SK-N-SH (cell line): Measurements from ENCODE around the gene BANF1. TPM values are rescaled to one million over a fixed set of nuclear protein-coding genes. Genes with fewer than 3 reads are reported as not detected.

Experiments
- CTCF ChIA-PET: fragments of 300-600, 350-600 bp; formaldehyde crosslinking; extraction: SDS; loops from one replicate; lab custom pipeline; 2021; lab: Yijun Ruan, JAX
- POLR2A ChIA-PET: fragments of 350-600 bp; sonication (Branson Sonifier 250); formaldehyde crosslinking; extraction: SDS; loops from one replicate; lab custom pipeline; 2020; ENCODE audit warnings: antibody characterized with exemption, inconsistent platforms; lab: Yijun Ruan, JAX
- DNase-seq: peaks from one replicate; pipeline ENCODE4 v3.0.0; 2012
- H2AFZ ChIP-seq: fragments of 200-600 bp; sonication (generic); 2 replicates; pipeline ENCODE4 v1.8.1; 2016; ENCODE audit warnings: antibody characterized with exemption, mild to moderate bottlenecking, low read depth
- H3F3A ChIP-seq: fragments of 200-600 bp; sonication (generic); replicated peaks from 2 replicates; pipeline ENCODE3; 2016; ENCODE audit warnings: antibody characterized with exemption, mild to moderate bottlenecking; ENCODE audit not compliant: insufficient read depth
- H3K27ac ChIP-seq, 2 experiments: fragments of 200-500 bp in 1 of 2; fragments of 200-600 bp in 1 of 2; sonication (Bioruptor generic) in 1 of 2; sonication (generic), shearing (Covaris generic) in 1 of 2; 2 replicates each; pipeline versions ENCODE4 v1.5.1 to v1.6.1; 2014 to 2016; ENCODE audit warnings: low read depth in 2 of 2, inconsistent platforms in 1 of 2, low read length in 1 of 2, mild to moderate bottlenecking in 1 of 2, mixed read lengths in 1 of 2
- H3K27me3 ChIP-seq: fragments of 200-600 bp; sonication (generic), shearing (Covaris generic); 2 replicates; pipeline ENCODE4 v1.6.1; 2016; ENCODE audit warnings: mixed run types; ENCODE audit not compliant: insufficient read depth
- H3K36me3 ChIP-seq, 2 experiments: fragments of 200-500 bp in 1 of 2; fragments of 200-600 bp in 1 of 2; sonication (Bioruptor generic) in 1 of 2; sonication (generic) in 1 of 2; replicated peaks in 1 of 2; 2 replicates each; pipeline versions ENCODE3 to v1.5.1; 2014 to 2016; ENCODE audit warnings: low read length in 1 of 2, mild to moderate bottlenecking in 1 of 2; ENCODE audit not compliant: insufficient read depth in 2 of 2, control insufficient read depth in 1 of 2
- H3K4me1 ChIP-seq, 2 experiments: fragments of 200-500 bp in 1 of 2; fragments of 200-600 bp in 1 of 2; sonication (Bioruptor generic) in 1 of 2; sonication (generic), shearing (Covaris generic) in 1 of 2; 2 replicates each; pipeline versions ENCODE4 v1.5.1 to v1.6.1; 2014 to 2016; ENCODE audit warnings: low read depth in 1 of 2, low read length in 1 of 2, mixed run types in 1 of 2; ENCODE audit not compliant: insufficient read depth in 2 of 2, control insufficient read depth in 1 of 2
- H3K4me2 ChIP-seq: fragments of 200-600 bp; sonication (generic), shearing (Covaris generic); 2 replicates; pipeline ENCODE4 v1.6.1; 2017; ENCODE audit warnings: mixed run types
- H3K4me3 ChIP-seq, 2 experiments: fragments of 200-500 bp in 1 of 2; fragments of 200-600 bp in 1 of 2; sonication (Bioruptor generic) in 1 of 2; sonication (generic), shearing (Covaris generic) in 1 of 2; 2 replicates each; pipeline versions ENCODE4 v1.5.1 to v1.8.1; 2014 to 2016; ENCODE audit warnings: low read depth in 2 of 2, inconsistent platforms in 1 of 2, low read length in 1 of 2, mild to moderate bottlenecking in 1 of 2, mixed read lengths in 1 of 2, moderate library complexity in 1 of 2
- H3K79me2 ChIP-seq: fragments of 200-600 bp; sonication (generic); 2 replicates; pipeline ENCODE4 v1.8.1; 2017; ENCODE audit warnings: mild to moderate bottlenecking; ENCODE audit not compliant: insufficient read depth
- H3K9ac ChIP-seq: fragments of 200-600 bp; sonication (generic); 2 replicates; pipeline ENCODE4 v1.6.1; 2017; ENCODE audit warnings: mixed run types
- H3K9me2 ChIP-seq: fragments of 200-600 bp; sonication (generic); 2 replicates; pipeline ENCODE4 v1.6.1; 2017; ENCODE audit warnings: mixed run types
- H3K9me3 ChIP-seq: fragments of 200-600 bp; sonication (generic); 2 replicates; pipeline ENCODE4 v1.6.1; 2017; ENCODE audit warnings: mixed run types, mild to moderate bottlenecking, moderate library complexity
- H4K20me1 ChIP-seq: fragments of 200-600 bp; sonication (generic); 2 replicates; pipeline ENCODE4 v1.6.1; 2017; ENCODE audit warnings: mild to moderate bottlenecking, mixed run types; ENCODE audit not compliant: insufficient read depth
- CHD2 ChIP-seq: fragments of 150-350 bp; IDR thresholded peaks from 2 replicates; pipeline ENCODE4 v1.6.1; 2018; ENCODE audit warnings: low read length; ENCODE audit not compliant: partially characterized antibody
- CTCF ChIP-seq: fragments of 200-600 bp; sonication (generic); IDR thresholded peaks from 2 replicates; pipeline ENCODE4 v1.6.1; 2017; ENCODE audit warnings: antibody characterized with exemption, mild to moderate bottlenecking, moderate library complexity
- EZH2phosphoT487 ChIP-seq: fragments of 200-600 bp; sonication (generic); IDR thresholded peaks from 2 replicates; pipeline ENCODE4 v1.6.1; 2017; ENCODE audit warnings: low read depth, mixed run types, mild to moderate bottlenecking, antibody characterized with exemption, moderate library complexity, borderline replicate concordance
- FOSL2 ChIP-seq: IDR thresholded peaks from 2 replicates; pipeline ENCODE4 v1.4.0; 2012; ENCODE audit warnings: low read depth, mild to moderate bottlenecking, moderate library complexity, borderline replicate concordance
- IRF3 ChIP-seq: fragments of 150-350 bp; IDR thresholded peaks from 2 replicates; pipeline ENCODE4 v1.6.1; 2016; ENCODE audit warnings: mild to moderate bottlenecking, low read depth, low read length
- JUND ChIP-seq: IDR thresholded peaks from 2 replicates; pipeline ENCODE4 v1.4.0; 2012
- MAX ChIP-seq: IDR thresholded peaks from 2 replicates; pipeline ENCODE4 v1.4.0; 2012; ENCODE audit warnings: low read depth
- NRF1 ChIP-seq: IDR thresholded peaks from 2 replicates; pipeline ENCODE4 v1.6.1; 2012; ENCODE audit warnings: low read depth, mild to moderate bottlenecking, low read length
- PBX3 ChIP-seq: IDR thresholded peaks from 2 replicates; pipeline ENCODE4; 2012
- RCOR1 ChIP-seq: fragments of 150-350 bp; IDR thresholded peaks from 2 replicates; pipeline ENCODE4 v1.6.1; 2017; ENCODE audit warnings: antibody characterized with exemption, low read length
- RFX5 ChIP-seq: IDR thresholded peaks from 2 replicates; pipeline ENCODE4 v1.6.1; 2012; ENCODE audit warnings: mild to moderate bottlenecking, improper control_type of control experiment, low read length
- SIN3A ChIP-seq: IDR thresholded peaks from 2 replicates; pipeline ENCODE4 v1.6.1; 2012; ENCODE audit warnings: low read depth, mild to moderate bottlenecking, low read length, moderate library complexity, borderline replicate concordance
- TCF12 ChIP-seq: IDR thresholded peaks from 2 replicates; pipeline ENCODE4 v1.4.0; 2012
- TEAD4 ChIP-seq: IDR thresholded peaks from 2 replicates; pipeline ENCODE4 v1.4.0; 2012; ENCODE audit warnings: mild to moderate bottlenecking, borderline replicate concordance; ENCODE audit not compliant: insufficient read depth
- USF1 ChIP-seq: IDR thresholded peaks from 2 replicates; pipeline ENCODE4 v1.4.0; 2012; ENCODE audit warnings: low read depth, borderline replicate concordance
- USF2 ChIP-seq: fragments of 150-350 bp; IDR thresholded peaks from 2 replicates; pipeline ENCODE4 v1.6.1; 2017; ENCODE audit warnings: antibody characterized with exemption, low read length, low read depth, borderline replicate concordance
- YY1 ChIP-seq: IDR thresholded peaks from 2 replicates; pipeline ENCODE4 v1.4.0; 2012; ENCODE audit warnings: low read depth, mild to moderate bottlenecking
- ZBTB33 ChIP-seq: IDR thresholded peaks from 2 replicates; pipeline ENCODE4 v1.4.0; 2012; ENCODE audit warnings: low read depth, borderline replicate concordance
- WGBS: methylation state at CpG from one replicate; pipeline ENCODE4 v1.1.6; 2017; ENCODE audit warnings: low lambda C conversion rate; 5-methylcytosine and 5-hydroxymethylcytosine counted together
- polyA plus RNA-seq, 3 experiments: library from polyadenylated mRNA; depleted of rRNA; stranded (reverse); fragments of >200 nt; gene quantifications; 2 replicates each; pipeline ENCODE4 v1.2.3, GENCODE V29; 2012

Gene BANF1
- polyA plus RNA-seq, 1 of the 3 experiments (the other 2 are of a cell fraction): 382 TPM

GRCh38 chr11:66016793-66017177, 14.5 kb downstream of the BANF1 start (continued):
- TF ChIP-seq IRF3: no peak
- no peak for TF ChIP-seq CHD2
- TF ChIP-seq YY1: no peak
- no peak for TF ChIP-seq JUND
- no peak for TF ChIP-seq TEAD4
- no peak for TF ChIP-seq MAX
- no peak for TF ChIP-seq SIN3A
- TF ChIP-seq TCF12: no peak
- TF ChIP-seq CTCF: no peak
- TF ChIP-seq, all 33 proteins: peak for 0

GRCh38 chr11:66017321-66017720, 15.0 kb downstream of the BANF1 start:
- H3F3A ChIP-seq: peaks cover 34% of the 10 kb centered on the region
- no peak overlapping the region for H3K4me3 ChIP-seq
- peaks cover 38% of the 10 kb centered on the region; the same call in 1 of the 2 replicates for H3K79me2 ChIP-seq
- no peaks in the 10 kb centered on the region for H3K9me2 ChIP-seq
- no peaks in the 10 kb centered on the region for H3K9me3 ChIP-seq
- H3K9ac ChIP-seq: no peak overlapping the region
- no peaks in the 10 kb centered on the region for H3K27me3 ChIP-seq
- no peak overlapping the region for H2AFZ ChIP-seq
- no peak for TF ChIP-seq NRF1
- TF ChIP-seq RFX5: no peak
- no peak for TF ChIP-seq USF1
- TF ChIP-seq USF2: no peak
- no peak for TF ChIP-seq ZBTB33
- TF ChIP-seq RCOR1: no peak
- no peak for TF ChIP-seq CHD2
- no peak for TF ChIP-seq PBX3
- TF ChIP-seq FOSL2: no peak
- TF ChIP-seq CTCF: no peak
- no peak for TF ChIP-seq YY1
- TF ChIP-seq EZH2phosphoT487: no peak
- TF ChIP-seq, all 33 proteins: peak for 0
- ChIA-PET CTCF (no interaction called here), POLR2A (no interaction called here)
- no peaks in the 10 kb centered on the region for H4K20me1 ChIP-seq
- no peak overlapping the region for H3K4me2 ChIP-seq
- DNase-seq: no peak
- peaks cover 11 to 44% of the 10 kb centered on the region in 2 experiments; a peak in 3 of 4 replicates for H3K4me1 ChIP-seq
- no peaks in the 10 kb centered on the region for H3K36me3 ChIP-seq
- H3K27ac ChIP-seq: no peak overlapping the region
- WGBS: 87% methylated on average over 4 of the region's 4 CpGs
